ENCODE results near the gene SRM. TPM values are rescaled to one million over a fixed set of nuclear protein-coding genes. Genes with fewer than 3 reads are reported as not detected.

SRM gene
- total and polyA plus RNA-seq, 3 donors from 2014 or later, result 57.8 to 78.4 (median 61.4) TPM

- intact Hi-C loops (cut with DNase I; ENCODE audit: low total_unique reads), result no loop called here
- H3K4me1 ChIP-seq, result no peaks in the 10 kb centered on the region
- 65 to 68% methylated on average over 1 of the region's 1 CpG for WGBS, 2 donors
- no peaks in the 10 kb centered on the region for H3K36me3 ChIP-seq (ENCODE audit: low read depth, missing control alignments)
- TF ChIP-seq, protein P1, sequence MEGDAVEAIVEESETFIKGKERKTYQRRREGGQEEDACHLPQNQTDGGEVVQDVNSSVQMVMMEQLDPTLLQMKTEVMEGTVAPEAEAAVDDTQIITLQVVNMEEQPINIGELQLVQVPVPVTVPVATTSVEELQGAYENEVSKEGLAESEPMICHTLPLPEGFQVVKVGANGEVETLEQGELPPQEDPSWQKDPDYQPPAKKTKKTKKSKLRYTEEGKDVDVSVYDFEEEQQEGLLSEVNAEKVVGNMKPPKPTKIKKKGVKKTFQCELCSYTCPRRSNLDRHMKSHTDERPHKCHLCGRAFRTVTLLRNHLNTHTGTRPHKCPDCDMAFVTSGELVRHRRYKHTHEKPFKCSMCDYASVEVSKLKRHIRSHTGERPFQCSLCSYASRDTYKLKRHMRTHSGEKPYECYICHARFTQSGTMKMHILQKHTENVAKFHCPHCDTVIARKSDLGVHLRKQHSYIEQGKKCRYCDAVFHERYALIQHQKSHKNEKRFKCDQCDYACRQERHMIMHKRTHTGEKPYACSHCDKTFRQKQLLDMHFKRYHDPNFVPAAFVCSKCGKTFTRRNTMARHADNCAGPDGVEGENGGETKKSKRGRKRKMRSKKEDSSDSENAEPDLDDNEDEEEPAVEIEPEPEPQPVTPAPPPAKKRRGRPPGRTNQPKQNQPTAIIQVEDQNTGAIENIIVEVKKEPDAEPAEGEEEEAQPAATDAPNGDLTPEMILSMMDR (IDR thresholded peaks at IDR 0.05), result no peak
- TF ChIP-seq POLR2A (IDR thresholded peaks at IDR 0.05), result no peak
- H3K27me3 ChIP-seq, result no peaks in the 10 kb centered on the region
- H3K9me3 ChIP-seq, result no peaks in the 10 kb centered on the region
- no peak overlapping the region for H3K27ac ChIP-seq
- DNase-seq, result no peak
- H3K4me3 ChIP-seq, result no peak overlapping the region
Observed at GRCh38 chr1:11026052-11026451, 33.8 kb downstream of the SRM start.

DNA sequence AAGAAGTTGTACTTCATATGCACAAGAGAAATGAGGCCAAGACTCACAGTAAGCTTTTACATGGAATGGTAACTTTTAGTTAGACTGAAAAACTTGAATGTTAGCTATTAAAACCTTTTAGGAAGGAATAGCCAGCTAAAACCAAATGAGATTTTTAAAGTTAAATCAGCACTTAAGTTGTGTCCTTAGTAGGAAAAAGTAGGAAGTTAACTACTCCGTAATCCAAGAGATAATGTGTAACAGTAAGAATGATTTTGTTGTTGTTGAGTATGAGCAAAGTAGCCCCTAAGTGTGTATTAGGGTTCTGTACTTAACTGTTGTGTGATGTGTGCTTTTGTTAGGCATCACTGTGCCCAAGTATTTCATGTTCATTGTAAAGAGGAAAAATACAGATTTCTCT lies 34.2 kb downstream of the SRM start:
- Histone ChIP-seq H3K9me3 (no peaks in the 10 kb centered on the region), H3K4me1 (no peaks in the 10 kb centered on the region), H3K27me3 (no peaks in the 10 kb centered on the region), H3K36me3 (ENCODE audit: low read depth, missing control alignments) (no peaks in the 10 kb centered on the region), H3K4me3 (no peak overlapping the region), H3K27ac (no peak overlapping the region)
- 89% methylated on average over 1 of the region's 1 CpG for WGBS, 2 donors
- intact Hi-C loops (cut with DNase I; ENCODE audit: low total_unique reads), result no loop called here
- TF ChIP-seq POLR2A (IDR thresholded peaks at IDR 0.05), result no peak
- TF ChIP-seq, protein P1 (IDR thresholded peaks at IDR 0.05), result no peak
- DNase-seq, result no peak

DNA sequence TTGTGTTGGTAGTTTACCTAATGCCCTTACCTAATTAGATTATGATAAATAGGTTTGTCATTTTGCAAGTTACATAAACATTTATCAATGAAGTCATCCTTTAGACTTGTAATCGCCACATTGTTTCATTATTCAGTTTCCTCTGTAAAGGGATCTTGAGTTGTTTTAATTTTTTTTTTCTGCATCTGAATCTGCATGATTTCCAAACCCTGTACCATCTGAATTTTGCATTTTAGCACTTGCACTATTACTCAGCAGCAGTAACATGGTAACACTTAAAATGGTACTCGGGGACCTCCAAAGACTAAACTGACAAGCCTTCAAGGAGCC lies 35.0 kb downstream of the SRM start:
- H3K27ac ChIP-seq, result no peak overlapping the region
- DNase-seq, result no peak
- no peaks in the 10 kb centered on the region for H3K4me1 ChIP-seq
- no peaks in the 10 kb centered on the region for H3K27me3 ChIP-seq
- WGBS, 2 donors, result 81 to 83% methylated on average over 2 of the region's 2 CpGs
- H3K9me3 ChIP-seq, result no peaks in the 10 kb centered on the region
- intact Hi-C loops (cut with DNase I; ENCODE audit: low total_unique reads), result no loop called here
- TF ChIP-seq, protein P1 (IDR thresholded peaks at IDR 0.05), result no peak
- TF ChIP-seq POLR2A (IDR thresholded peaks at IDR 0.05), result no peak
- no peaks in the 10 kb centered on the region for H3K36me3 ChIP-seq (ENCODE audit: low read depth, missing control alignments)
- no peak overlapping the region for H3K4me3 ChIP-seq

GRCh38 chr1:11024154-11024873 lies 35.5 kb downstream of the SRM start:
- Histone ChIP-seq H3K36me3 (ENCODE audit: low read depth, missing control alignments) (no peaks in the 10 kb centered on the region), H3K4me3 (no peak overlapping the region), H3K4me1 (no peaks in the 10 kb centered on the region), H3K27ac (no peak overlapping the region), H3K9me3 (no peaks in the 10 kb centered on the region), H3K27me3 (no peaks in the 10 kb centered on the region)
- no peak for DNase-seq
- intact Hi-C loops (cut with DNase I; ENCODE audit: low total_unique reads), result no loop called here
- 75 to 82% methylated on average over 3 of the region's 3 CpGs for WGBS, 2 donors
- no peak for TF ChIP-seq POLR2A (IDR thresholded peaks at IDR 0.05)

DNA sequence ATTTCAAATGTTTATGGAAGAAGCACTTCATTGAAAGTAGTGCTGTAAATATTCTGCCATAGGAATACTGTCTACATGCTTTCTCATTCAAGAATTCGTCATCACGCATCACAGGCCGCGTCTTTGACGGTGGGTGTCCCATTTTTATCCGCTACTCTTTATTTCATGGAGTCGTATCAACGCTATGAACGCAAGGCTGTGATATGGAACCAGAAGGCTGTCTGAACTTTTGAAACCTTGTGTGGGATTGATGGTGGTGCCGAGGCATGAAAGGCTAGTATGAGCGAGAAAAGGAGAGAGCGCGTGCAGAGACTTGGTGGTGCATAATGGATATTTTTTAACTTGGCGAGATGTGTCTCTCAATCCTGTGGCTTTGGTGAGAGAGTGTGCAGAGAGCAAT lies 36.6 kb downstream of the SRM start:
- H3K9me3 ChIP-seq, result no peaks in the 10 kb centered on the region
- H3K27me3 ChIP-seq, result no peaks in the 10 kb centered on the region
- WGBS, 2 donors, result 93 to 95% methylated on average over 14 of the region's 14 CpGs
- H3K36me3 ChIP-seq (ENCODE audit: low read depth, missing control alignments), result no peaks in the 10 kb centered on the region
- no peak overlapping the region for H3K4me3 ChIP-seq
- no peaks in the 10 kb centered on the region for H3K4me1 ChIP-seq
- no peak overlapping the region for H3K27ac ChIP-seq
- no peak for DNase-seq
- intact Hi-C loops (cut with DNase I; ENCODE audit: low total_unique reads), result no loop called here
- TF ChIP-seq, protein P1 (IDR thresholded peaks at IDR 0.05), result no peak
- TF ChIP-seq POLR2A (IDR thresholded peaks at IDR 0.05), result no peak

All from testis (tissue), 3 donors.